ENCODE data around the gene MYBBP1A.

- no peak for TF ChIP-seq CTCF (IDR thresholded peaks at IDR 0.05; ENCODE audit: poor library complexity)
- TF ChIP-seq EZH2phosphoT487 (IDR thresholded peaks at IDR 0.05; ENCODE audit: low read depth, severe bottlenecking, unreplicated experiment), result no peak
- TF ChIP-seq EZH2 (IDR thresholded peaks at IDR 0.05; ENCODE audit: borderline replicate concordance), result no peak
Observed at GRCh38 chr17:4502466-4503154, 52.6 kb downstream of the MYBBP1A start.

All from hepatocyte (in vitro differentiated cells).